ENCODE data around the gene TMEM184A. TPM values are rescaled to one million over a fixed set of nuclear protein-coding genes. Genes with fewer than 3 reads are reported as not detected.

Gene TMEM184A
- total and polyA plus RNA-seq, 2 of the 8 experiments (the other 6 are each of a cell fraction or from before 2014, with no cell fraction given), result 1.8 to 2.1 TPM

- TF ChIP-seq JUND (IDR thresholded peaks at IDR 0.05; ENCODE audit: low read length) (no peak), MAFK (IDR thresholded peaks at IDR 0.05; ENCODE audit: low read depth, low read length) (no peak), EP300 (IDR thresholded peaks at IDR 0.05; ENCODE audit: borderline replicate concordance in 1 of 2, low read depth in 2 of 2, low read length in 2 of 2) (no peak)
Observed at GRCh38 chr7:1544896-1545416, 11.0 kb downstream of the TMEM184A start (continued).
